Thoracic aorta (tissue), 2 donors: ENCODE data around the gene ZNRD2. TPM values are rescaled to one million over a fixed set of nuclear protein-coding genes. Genes with fewer than 3 reads are reported as not detected.
"Not testable (repeated sequence)": the region's sequence is repeated elsewhere in the genome, so short reads cannot be mapped to it uniquely, and the experiment has no call there.

ENCODE experiments used
- ATAC-seq: fragments of 150-250 bp; one replicate; pipeline ENCODE4 v1.8.0; 2017; ENCODE audit warnings: low read depth; ENCODE audit not compliant: insufficient number of reproducible peaks, low FRiP score
- DNase-seq: peaks from one replicate; pipeline ENCODE4 v3.0.0-alpha.2; 2020; ENCODE audit warnings: low spot score
- H3K27ac ChIP-seq, 2 donors: fragments of 200-600 bp; sonication (generic); 1 replicate in 1 of 2; 2 replicates in 1 of 2; pipeline ENCODE4 v1.5.1; 2016; ENCODE audit warnings: mild to moderate bottlenecking in 2 of 2, moderate library complexity in 2 of 2
- H3K27me3 ChIP-seq: fragments of 200-600 bp; sonication (generic); replicated peaks from 2 replicates; pipeline ENCODE4 v1.6.0; 2016; ENCODE audit warnings: mild to moderate bottlenecking; ENCODE audit not compliant: insufficient read depth
- H3K36me3 ChIP-seq: fragments of 200-600 bp; sonication (generic); one replicate; pipeline ENCODE4 v1.5.1; 2016
- H3K4me1 ChIP-seq, 2 donors: fragments of 200-600 bp; sonication (generic); 1 replicate in 1 of 2; 2 replicates in 1 of 2; pipeline versions ENCODE4 v1.5.1 to v1.6.0; 2016; ENCODE audit warnings: low read depth in 2 of 2, mild to moderate bottlenecking in 1 of 2; ENCODE audit not compliant: control insufficient read depth in 1 of 2
- H3K4me3 ChIP-seq: fragments of 200-600 bp; sonication (generic); 2 replicates; pipeline ENCODE4 v1.5.1; 2016; ENCODE audit warnings: mild to moderate bottlenecking
- H3K9me3 ChIP-seq: fragments of 200-600 bp; sonication (generic); 2 replicates; pipeline ENCODE4 v1.5.1; 2016
- CTCF ChIP-seq: fragments of 200-600 bp; sonication (generic); IDR thresholded peaks from one replicate; pipeline ENCODE4 v1.5.1; 2019; ENCODE audit warnings: antibody characterized with exemption
- total RNA-seq, 2 donors: library from RNA; depleted of rRNA; stranded (reverse); fragments of >200 nt; gene quantifications; one replicate each; pipeline versions ENCODE4 v1.1.0 to v1.2.3, GENCODE V29; 2016

The ZNRD2 gene
- total RNA-seq: 10 to 100 TPM; 38.4 to 51.7 TPM

- H3K4me1 ChIP-seq: peaks cover 38 to 68% of the 10 kb centered on the region in 2 donors
- ATAC-seq (peak; percentile 70), DNase-seq (peak; percentile 92)
- H3K36me3 ChIP-seq: no peaks in the 10 kb centered on the region
- H3K27me3 ChIP-seq: no peaks in the 10 kb centered on the region
- TF ChIP-seq CTCF: peak; percentile 40
- H3K9me3 ChIP-seq: no peaks in the 10 kb centered on the region
- H3K27ac ChIP-seq: peak within 1 kb of the TSS; percentile 93 to 96
- H3K4me3 ChIP-seq: peak within 1 kb of the TSS; percentile 93
These were observed at the start of gene ZNRD2 for GRCh38 chr11:65569973-65570918. Gene ZNRD2, plus strand, starts transcription at chr11:65570477. Its CDS starts 15 bp downstream, at chr11:65570492.

- not testable (repeated sequence) for H3K36me3 ChIP-seq, H3K27ac ChIP-seq, H3K27me3 ChIP-seq, H3K4me3 ChIP-seq, DNase-seq, H3K9me3 ChIP-seq, ATAC-seq
- peaks cover 14 to 22% of the 10 kb centered on the region in 2 donors for H3K4me1 ChIP-seq
These were observed 48.3 kb upstream of the ZNRD2 start for GRCh38 chr11:65521777-65522521.

GRCh38 chr11:65522718-65523630 is 47.3 kb upstream of the ZNRD2 start:
- not testable (repeated sequence) for H3K9me3 ChIP-seq, H3K27me3 ChIP-seq, H3K4me3 ChIP-seq, DNase-seq, ATAC-seq, H3K27ac ChIP-seq, H3K36me3 ChIP-seq
- H3K4me1 ChIP-seq: peaks cover 14 to 26% of the 10 kb centered on the region in 2 donors

GRCh38 chr11:65523631-65523968 is 46.7 kb upstream of the ZNRD2 start:
- not testable (repeated sequence) for H3K27ac ChIP-seq, H3K36me3 ChIP-seq, DNase-seq, H3K4me3 ChIP-seq, H3K9me3 ChIP-seq, ATAC-seq, H3K27me3 ChIP-seq
- H3K4me1 ChIP-seq: peaks cover 14 to 26% of the 10 kb centered on the region in 2 donors

- no peak for TF ChIP-seq CTCF
- Histone ChIP-seq H3K4me1 (peaks cover 14 to 26% of the 10 kb centered on the region in 2 donors), H3K27ac (peak overlapping the region; percentile 61 to 66), H3K4me3 (peak overlapping the region; percentile 73), H3K9me3 (no peaks in the 10 kb centered on the region), H3K27me3 (no peaks in the 10 kb centered on the region), H3K36me3 (peaks cover 6% of the 10 kb centered on the region)
- DNase-seq (no peak), ATAC-seq (peak; percentile 26)
These were observed 46.1 kb upstream of the ZNRD2 start for GRCh38 chr11:65524014-65524740.
